IPS-18a (cell line): Measurements from ENCODE around the gene PUM1.

ENCODE experiments used
- H3K27ac ChIP-seq: one replicate; pipeline ENCODE4 v1.5.1; 2013; ENCODE audit warnings: low read length
- H3K27me3 ChIP-seq: one replicate; pipeline ENCODE4 v1.6.1; 2013; ENCODE audit warnings: mild to moderate bottlenecking, low read length; ENCODE audit not compliant: control insufficient read depth, insufficient read depth
- H3K36me3 ChIP-seq: one replicate; pipeline ENCODE4 v1.6.1; 2013; ENCODE audit warnings: low read depth, low read length; ENCODE audit not compliant: control insufficient read depth
- H3K4me1 ChIP-seq: one replicate; pipeline ENCODE4 v1.6.1; 2013; ENCODE audit warnings: low read depth, low read length; ENCODE audit not compliant: control insufficient read depth
- H3K4me3 ChIP-seq: one replicate; pipeline ENCODE4 v1.5.1; 2013; ENCODE audit warnings: low read length
- H3K9ac ChIP-seq: one replicate; pipeline ENCODE4 v1.6.1; 2013; ENCODE audit warnings: mild to moderate bottlenecking, low read length, moderate library complexity
- H3K9me3 ChIP-seq: one replicate; pipeline ENCODE4 v1.6.1; 2013; ENCODE audit warnings: low read depth, low read length; ENCODE audit not compliant: control insufficient read depth

Gene PUM1

DNA sequence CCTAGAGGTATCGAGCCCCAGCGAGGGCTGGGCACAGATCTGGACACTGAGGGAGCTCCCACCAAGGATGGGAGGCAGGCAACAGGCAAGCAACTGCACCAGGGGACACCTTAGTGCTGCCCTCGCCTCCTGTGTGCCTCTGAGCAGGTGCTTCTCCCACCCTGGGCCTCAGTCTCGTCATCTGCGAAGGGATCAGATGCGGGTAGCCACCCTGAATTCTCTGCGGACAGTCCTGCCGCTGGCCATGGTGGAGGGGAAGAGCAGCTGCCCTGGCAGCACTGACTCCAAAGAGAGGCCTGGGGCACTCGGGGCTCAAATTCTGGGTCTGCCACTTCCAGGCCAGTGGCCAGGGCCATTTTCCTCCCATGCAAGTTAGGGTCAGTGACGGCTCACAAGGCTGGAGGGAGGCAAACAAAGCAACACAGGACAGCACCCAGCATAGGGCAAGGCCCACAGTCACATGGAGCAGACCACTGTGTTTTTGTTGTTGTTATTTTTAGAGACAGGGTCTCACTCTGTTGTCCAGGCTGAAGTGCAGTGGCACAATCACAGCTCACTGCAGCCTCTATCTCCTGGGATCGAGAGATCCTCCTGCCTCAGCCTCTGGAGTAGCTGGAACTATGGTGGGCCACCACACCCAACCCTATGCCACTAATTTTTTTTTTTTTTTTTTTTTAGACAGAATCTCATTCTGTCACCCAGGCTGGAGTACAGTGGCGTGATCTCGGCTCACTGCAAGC, 149.9 kb downstream of the PUM1 start:
- no peak overlapping the region for H3K9ac ChIP-seq
- H3K9me3 ChIP-seq = no peaks in the 10 kb centered on the region

DNA sequence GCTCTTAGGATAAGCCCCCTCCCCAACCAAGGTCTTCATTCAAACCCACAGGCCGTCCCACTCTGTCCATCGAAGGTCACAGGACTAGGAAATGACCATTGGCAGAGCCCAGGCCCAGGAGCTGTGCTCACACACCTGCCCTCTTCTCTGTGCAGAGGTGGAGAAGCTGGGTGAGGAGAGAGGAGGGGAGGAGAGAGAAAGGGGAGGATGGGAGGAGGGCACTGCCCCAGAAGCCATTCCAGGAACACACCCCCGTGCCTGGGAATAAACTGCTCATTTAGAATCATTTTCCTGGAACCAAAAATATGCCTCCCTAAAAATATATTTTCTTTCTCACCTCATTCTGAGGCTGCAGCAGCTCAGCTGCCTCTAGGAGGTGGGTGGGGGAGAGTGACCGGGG, 150.6 kb downstream of the PUM1 start:
- H3K27me3 ChIP-seq = no peaks in the 10 kb centered on the region
- no peak overlapping the region for H3K9ac ChIP-seq
- no peaks in the 10 kb centered on the region for H3K36me3 ChIP-seq
- no peaks in the 10 kb centered on the region for H3K9me3 ChIP-seq
- H3K4me1 ChIP-seq = peaks cover 4% of the 10 kb centered on the region
- H3K27ac ChIP-seq = no peak overlapping the region
- no peak overlapping the region for H3K4me3 ChIP-seq

More for the DNA sequence above, 149.9 kb downstream of the PUM1 start:
- Histone ChIP-seq H3K36me3 (no peaks in the 10 kb centered on the region), H3K4me3 (no peak overlapping the region), H3K27me3 (no peaks in the 10 kb centered on the region), H3K27ac (no peak overlapping the region), H3K4me1 (peaks cover 4% of the 10 kb centered on the region)

DNA sequence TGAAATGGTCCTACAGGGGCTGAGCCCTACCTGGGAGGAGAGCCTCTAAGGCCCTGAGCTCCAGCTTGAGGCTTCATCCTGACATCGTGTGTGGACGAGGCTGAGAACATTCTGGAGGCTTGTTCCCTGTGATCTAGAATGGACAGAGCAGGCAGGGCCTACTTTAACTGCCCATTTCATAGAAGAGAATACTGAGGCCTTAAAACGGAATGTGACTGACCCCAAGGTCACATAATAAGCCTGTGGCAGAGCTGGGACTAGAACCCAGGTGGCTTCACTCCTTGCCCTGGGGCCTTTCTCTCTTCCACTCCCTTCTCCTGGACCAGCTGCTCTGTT, 151.0 kb downstream of the PUM1 start:
- no peak overlapping the region for H3K9ac ChIP-seq
- peaks cover 6% of the 10 kb centered on the region for H3K4me1 ChIP-seq
- H3K27me3 ChIP-seq = no peaks in the 10 kb centered on the region
- no peak overlapping the region for H3K4me3 ChIP-seq
- no peaks in the 10 kb centered on the region for H3K36me3 ChIP-seq
- H3K9me3 ChIP-seq = no peaks in the 10 kb centered on the region
- no peak overlapping the region for H3K27ac ChIP-seq

DNA sequence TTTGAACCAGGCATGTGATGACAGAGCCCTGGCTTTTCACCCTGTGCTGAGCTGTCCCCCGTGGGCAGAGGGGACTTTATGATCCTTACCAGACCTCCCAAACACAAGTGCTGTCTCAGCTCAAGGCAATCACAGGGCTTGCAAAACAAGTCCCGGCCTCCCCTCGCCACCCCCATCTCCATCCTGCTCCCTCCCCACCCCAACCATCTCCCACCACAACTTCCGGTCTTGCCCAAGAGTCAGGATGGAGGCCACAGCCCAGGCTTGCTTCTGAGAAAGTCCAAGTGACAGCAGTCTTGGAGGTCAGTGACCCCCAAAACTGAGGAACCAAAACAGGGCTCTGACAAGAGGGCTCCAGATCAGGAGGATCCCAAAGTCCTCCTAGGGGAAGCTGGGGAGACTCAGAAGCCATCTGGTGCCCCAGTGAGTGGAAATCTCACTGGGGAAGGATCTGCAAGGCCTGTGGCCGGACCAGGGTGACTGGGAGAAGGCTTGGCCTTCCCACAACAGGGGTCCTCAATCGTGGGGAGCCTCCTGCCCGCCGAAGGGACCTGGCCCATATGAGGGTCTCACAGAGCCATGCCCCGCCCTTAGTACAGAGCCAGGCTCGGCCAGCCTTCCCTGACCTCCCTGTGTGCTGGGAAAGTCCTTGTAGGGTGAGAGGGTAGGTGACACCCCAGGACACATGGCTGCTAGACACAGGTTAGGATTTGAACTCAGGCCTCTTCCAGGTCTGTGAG, 152.4 kb downstream of the PUM1 start:
- Histone ChIP-seq H3K27me3 (peaks cover under 1% of the 10 kb centered on the region), H3K27ac (no peak overlapping the region), H3K36me3 (no peaks in the 10 kb centered on the region), H3K4me3 (no peak overlapping the region), H3K4me1 (peaks cover 10% of the 10 kb centered on the region), H3K9ac (no peak overlapping the region), H3K9me3 (no peaks in the 10 kb centered on the region)

DNA sequence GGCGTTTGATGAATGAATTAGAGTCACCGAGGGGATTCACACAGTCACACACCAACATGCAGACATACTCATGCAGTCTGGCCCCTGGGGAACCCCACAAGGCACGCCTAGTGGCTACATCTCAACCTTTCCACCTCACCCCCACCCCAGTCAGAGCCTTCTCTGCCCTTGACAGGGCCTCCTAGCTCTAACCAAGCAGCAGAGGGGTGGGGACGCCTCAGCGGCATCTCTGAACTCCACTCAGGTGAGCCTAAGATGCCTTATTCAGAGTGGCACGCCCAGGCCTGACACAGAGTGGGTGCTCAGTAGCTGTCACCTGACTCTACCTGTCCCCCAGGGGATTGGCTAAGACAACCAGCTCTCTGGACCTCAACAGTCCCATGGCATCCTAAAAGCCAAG, 153.3 kb downstream of the PUM1 start:
- H3K9ac ChIP-seq = no peak overlapping the region
- no peak overlapping the region for H3K27ac ChIP-seq
- H3K27me3 ChIP-seq = peaks cover 9% of the 10 kb centered on the region
- H3K4me3 ChIP-seq = no peak overlapping the region
- no peaks in the 10 kb centered on the region for H3K9me3 ChIP-seq
- peaks cover 10% of the 10 kb centered on the region for H3K4me1 ChIP-seq
- no peaks in the 10 kb centered on the region for H3K36me3 ChIP-seq

DNA sequence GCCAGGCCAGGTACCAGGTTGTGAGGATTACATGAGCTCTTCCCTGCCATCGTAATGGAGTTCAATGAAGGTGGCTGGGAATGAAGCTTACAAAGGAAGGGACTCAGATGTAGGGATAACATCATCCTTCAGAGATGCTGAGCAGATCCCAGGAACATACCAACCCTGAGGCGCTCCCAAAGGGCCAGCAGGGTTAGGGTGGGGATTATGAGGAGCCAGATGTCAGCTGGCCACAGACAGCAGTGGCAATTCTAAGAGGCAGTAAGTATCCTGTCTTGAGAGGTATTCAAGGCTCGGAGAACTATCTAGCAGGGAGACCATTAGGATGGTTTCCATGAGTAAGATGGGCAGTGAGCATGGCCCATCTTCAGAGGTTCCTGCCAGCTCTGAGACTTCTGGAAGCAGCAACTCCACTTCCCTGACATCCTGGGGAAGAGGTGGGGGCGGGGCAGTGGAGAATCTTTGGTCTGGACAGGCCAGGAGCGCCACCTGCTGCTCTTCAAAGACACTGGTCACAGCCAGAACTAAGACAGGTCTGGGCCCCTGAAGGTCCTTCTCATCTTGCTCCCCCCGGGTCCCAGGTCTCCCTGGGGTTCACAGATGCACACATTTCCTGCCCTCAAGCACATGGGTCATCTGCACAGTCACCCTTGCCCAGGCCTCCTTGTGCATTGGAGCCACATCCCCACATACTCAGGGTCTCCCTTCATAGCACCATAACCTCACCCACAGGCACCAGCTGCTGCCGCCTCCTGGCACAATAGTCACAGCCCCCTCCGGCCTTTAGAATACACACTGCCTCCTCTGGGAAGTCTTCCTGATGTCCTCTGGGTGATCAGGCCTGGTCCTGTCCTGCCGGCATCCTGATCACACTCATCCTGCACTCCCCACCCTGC, 154.2 kb downstream of the PUM1 start:
- Histone ChIP-seq H3K27ac (no peak overlapping the region), H3K4me3 (no peak overlapping the region), H3K27me3 (peaks cover 16% of the 10 kb centered on the region), H3K9me3 (no peaks in the 10 kb centered on the region), H3K9ac (no peak overlapping the region), H3K4me1 (peaks cover 12% of the 10 kb centered on the region), H3K36me3 (no peaks in the 10 kb centered on the region)

DNA sequence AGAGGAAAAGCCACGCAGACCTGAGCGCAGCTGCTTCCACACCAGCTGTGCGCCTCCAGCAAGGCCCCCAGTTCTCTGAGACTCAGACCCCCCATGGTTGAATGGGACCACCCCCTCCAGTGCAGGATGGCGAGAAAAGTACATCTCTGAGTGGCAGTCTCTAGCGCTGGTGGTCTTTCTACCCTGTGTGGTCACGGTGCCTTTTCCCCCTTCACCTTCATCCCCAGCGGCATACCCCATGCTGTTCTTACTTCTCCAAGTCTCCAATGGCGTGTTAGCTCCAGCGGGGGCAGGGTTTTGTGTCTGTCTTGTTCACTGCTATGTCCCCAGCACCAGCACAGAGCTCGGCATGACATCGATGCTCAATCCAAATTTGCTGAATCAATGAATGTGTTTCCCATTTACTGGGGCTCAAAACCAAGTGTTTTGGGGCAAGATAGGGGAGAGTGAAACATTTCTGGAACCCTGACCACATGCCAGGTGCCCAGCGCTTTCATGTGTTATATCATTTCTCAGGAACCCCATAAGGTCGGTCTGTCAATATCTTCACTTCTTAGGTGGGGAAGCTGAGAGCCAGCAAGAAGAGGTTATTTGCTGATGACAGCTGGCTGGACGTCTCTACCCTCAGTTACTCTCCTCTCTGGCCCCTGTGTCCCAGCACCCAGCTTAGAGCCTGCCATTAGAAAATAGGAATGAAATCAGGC, 156.0 kb downstream of the PUM1 start:
- Histone ChIP-seq H3K36me3 (no peaks in the 10 kb centered on the region), H3K9me3 (no peaks in the 10 kb centered on the region), H3K4me3 (peak overlapping the region; percentile 49), H3K4me1 (peaks cover 18% of the 10 kb centered on the region), H3K9ac (no peak overlapping the region), H3K27me3 (peaks cover 16% of the 10 kb centered on the region), H3K27ac (no peak overlapping the region)

DNA sequence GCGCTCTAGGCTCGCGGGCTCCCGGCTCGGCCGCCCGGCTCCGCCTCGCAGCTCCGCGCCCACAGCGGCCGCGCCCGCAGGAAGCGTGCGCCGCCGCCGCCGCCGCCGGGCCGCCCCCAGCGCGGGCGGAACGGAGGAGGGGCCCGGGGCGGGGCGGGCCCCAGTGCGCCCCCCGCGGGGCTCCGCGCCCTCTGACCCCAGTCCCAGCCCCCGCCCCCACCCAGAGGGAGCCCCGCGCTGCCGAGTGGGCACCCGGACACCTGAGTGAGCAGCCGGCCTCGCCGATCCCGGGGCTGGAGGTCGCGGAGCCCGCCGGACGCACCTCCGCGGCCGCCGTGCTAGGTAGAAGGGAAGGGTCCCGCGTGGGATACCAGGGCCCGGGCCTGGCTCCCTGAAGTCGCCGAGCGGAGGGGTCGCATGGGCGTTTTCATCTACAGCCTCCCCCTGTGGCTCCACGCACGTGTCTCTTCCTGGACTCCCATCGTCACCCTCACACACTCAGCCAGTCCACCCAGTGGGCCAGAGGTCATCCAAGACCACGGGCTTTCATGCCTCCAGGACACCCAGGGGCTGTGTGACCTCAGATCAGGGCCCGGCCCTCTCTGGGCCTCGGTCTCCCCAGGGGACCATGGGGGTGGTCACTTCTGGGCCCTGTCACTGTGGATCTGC, 156.7 kb downstream of the PUM1 start, which contains the start of gene SDC3:
SDC3 (minus strand) TSS at position 63 of the 669 bp plus-strand sequence. CDS start 172 bp downstream, outside the sequence.
- Histone ChIP-seq H3K4me3 (peak within 1 kb of the TSS; percentile 52), H3K4me1 (peaks cover 20% of the 10 kb centered on the region), H3K9me3 (no peaks in the 10 kb centered on the region), H3K9ac (peak within 1 kb of the TSS; percentile 34), H3K27me3 (peaks cover 16% of the 10 kb centered on the region), H3K36me3 (no peaks in the 10 kb centered on the region), H3K27ac (no peak within 1 kb of the TSS)

DNA sequence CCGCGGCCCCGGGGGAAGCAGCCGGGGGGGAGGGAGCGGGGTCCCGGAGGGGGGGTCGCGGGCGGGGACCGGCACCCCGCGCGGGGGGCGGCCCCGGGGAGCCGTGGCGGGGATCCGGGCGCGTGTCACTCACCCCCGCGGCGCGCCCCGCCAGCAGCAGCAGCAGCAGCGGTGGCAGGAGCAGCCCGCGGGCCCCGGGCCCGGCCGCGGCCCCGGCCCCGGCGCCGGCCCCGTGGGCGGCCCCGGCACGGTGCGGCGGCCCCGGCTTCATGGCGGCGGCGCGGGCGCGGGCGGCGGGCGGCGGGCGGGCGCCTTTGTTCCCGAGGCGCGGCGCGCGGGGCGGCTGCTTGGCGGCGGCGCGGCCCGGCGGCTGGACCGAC, 157.2 kb downstream of the PUM1 start:
- Histone ChIP-seq H3K4me3 (peak overlapping the region; percentile 52), H3K27ac (no peak overlapping the region), H3K9ac (no peak overlapping the region), H3K27me3 (peaks cover 16% of the 10 kb centered on the region), H3K4me1 (peaks cover 20% of the 10 kb centered on the region), H3K9me3 (no peaks in the 10 kb centered on the region), H3K36me3 (no peaks in the 10 kb centered on the region)

DNA sequence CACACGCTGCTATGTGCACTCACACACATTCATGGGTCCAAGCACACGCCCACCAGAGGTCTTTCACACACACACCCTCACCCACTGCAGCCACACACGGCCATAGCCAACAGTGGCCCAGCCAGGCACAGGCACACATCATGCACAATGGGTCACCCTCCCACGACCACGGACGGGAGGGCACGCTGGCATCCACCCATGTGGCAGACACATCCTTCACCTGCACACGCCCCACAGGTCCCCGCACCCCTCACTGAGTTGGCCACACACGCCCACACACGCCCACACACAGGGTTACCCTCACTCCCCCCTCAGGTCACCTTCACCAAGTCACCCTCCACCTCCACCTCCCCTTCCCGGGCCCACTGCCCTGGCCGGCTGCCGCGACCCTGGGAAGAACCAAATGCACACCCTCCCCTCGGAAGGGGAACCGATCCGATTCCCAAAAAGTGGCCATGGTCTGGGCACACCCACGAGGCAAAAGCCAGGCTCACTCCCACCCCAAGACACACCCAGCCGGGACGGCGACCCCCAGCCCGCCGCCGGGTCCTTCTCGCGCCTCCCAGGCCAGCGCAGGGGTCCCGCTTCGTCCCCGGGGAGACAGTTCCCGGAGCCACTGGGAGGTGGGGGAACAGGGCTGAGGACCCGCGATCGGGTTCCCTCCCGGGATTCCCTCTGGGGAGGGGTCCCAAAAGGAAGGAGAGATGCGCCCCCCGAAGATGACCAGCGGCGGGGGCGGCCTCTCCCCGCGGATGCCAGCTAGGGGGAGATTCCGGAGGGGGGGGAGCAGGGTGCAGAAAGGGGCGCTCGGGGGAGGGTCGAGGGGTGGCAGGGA, 157.8 kb downstream of the PUM1 start:
- no peaks in the 10 kb centered on the region for H3K36me3 ChIP-seq
- H3K9me3 ChIP-seq = no peaks in the 10 kb centered on the region
- no peak overlapping the region for H3K27ac ChIP-seq
- H3K27me3 ChIP-seq = peaks cover 16% of the 10 kb centered on the region
- H3K4me1 ChIP-seq = peaks cover 20% of the 10 kb centered on the region
- H3K9ac ChIP-seq = peak overlapping the region; percentile 34
- peak overlapping the region; percentile 52 for H3K4me3 ChIP-seq
